Osteoblast (primary cell): ENCODE measurements around the gene BMAL2. TPM values are rescaled to one million over a fixed set of nuclear protein-coding genes. Genes with fewer than 3 reads are reported as not detected.

Experiments
- DNase-seq: peaks from one replicate; pipeline ENCODE4 v3.0.0; 2011; ENCODE audit warnings: low spot score, mixed read lengths; ENCODE audit not compliant: insufficient read length; ENCODE audit errors: missing footprints
- H2AFZ ChIP-seq: 2 replicates; pipeline ENCODE4 v1.6.0; 2011; ENCODE audit warnings: mild to moderate bottlenecking, low read length
- H3K27ac ChIP-seq: 2 replicates; pipeline ENCODE4 v1.5.1; 2011; ENCODE audit warnings: mild to moderate bottlenecking, low read depth, low read length, moderate library complexity
- H3K27me3 ChIP-seq: 2 replicates; pipeline ENCODE4 v1.6.0; 2012; ENCODE audit warnings: mild to moderate bottlenecking, control low read depth, inconsistent platforms, low read length, moderate library complexity; ENCODE audit not compliant: insufficient read depth
- H3K36me3 ChIP-seq: 2 replicates; pipeline ENCODE4 v1.5.1; 2011; ENCODE audit warnings: mild to moderate bottlenecking, low read length, control low read depth, moderate library complexity; ENCODE audit not compliant: insufficient read depth
- H3K4me1 ChIP-seq: 2 replicates; pipeline ENCODE4 v1.5.1; 2011; ENCODE audit warnings: mild to moderate bottlenecking, low read length, control low read depth, moderate library complexity; ENCODE audit not compliant: insufficient read depth
- H3K4me2 ChIP-seq: 2 replicates; pipeline ENCODE4 v1.6.0; 2011; ENCODE audit warnings: mild to moderate bottlenecking, low read length; ENCODE audit not compliant: insufficient read depth
- H3K4me3 ChIP-seq: fragments of 200-600 bp; sonication (generic); 3 replicates; pipeline ENCODE4 v1.5.1; 2012; ENCODE audit warnings: mild to moderate bottlenecking, low read length, inconsistent platforms; ENCODE audit not compliant: insufficient read depth
- H3K79me2 ChIP-seq: 2 replicates; pipeline ENCODE4 v1.6.0; 2012; ENCODE audit warnings: mild to moderate bottlenecking, low read length, control low read depth, inconsistent platforms; ENCODE audit not compliant: insufficient read depth
- H3K9me3 ChIP-seq: 2 replicates; pipeline ENCODE4 v1.5.1; 2011; ENCODE audit warnings: low read depth, low read length, control low read depth
- H4K20me1 ChIP-seq: 2 replicates; pipeline ENCODE4 v1.6.0; 2012; ENCODE audit warnings: mild to moderate bottlenecking, low read length, control low read depth; ENCODE audit not compliant: insufficient read depth
- total RNA-seq: library from RNA; depleted of rRNA; stranded (reverse); fragments of >200 nt; gene quantifications from 2 replicates; pipeline ENCODE4 v1.2.3, GENCODE V29; 2012
- TF ChIP-seq, protein P1 (sequence below): IDR thresholded peaks from 2 replicates; pipeline ENCODE4 v1.5.1; 2011; ENCODE audit warnings: mild to moderate bottlenecking, low read depth, low read length, moderate library complexity; ENCODE audit errors: extremely low read depth

Gene BMAL2
- total RNA-seq, 1 donor: 21.7 TPM

GRCh38 chr12:27338473-27338872 is 5.8 kb downstream of the BMAL2 start:
- Histone ChIP-seq H3K4me3 (no peak overlapping the region), H4K20me1 (no peaks in the 10 kb centered on the region), H3K27ac (no peak overlapping the region), H3K36me3 (no peaks in the 10 kb centered on the region), H3K4me1 (peaks cover 41% of the 10 kb centered on the region), H3K4me2 (no peak overlapping the region), H3K79me2 (peaks cover 83% of the 10 kb centered on the region), H3K9me3 (no peaks in the 10 kb centered on the region), H3K27me3 (no peaks in the 10 kb centered on the region), H2AFZ (no peak overlapping the region)
- TF ChIP-seq, protein P1, sequence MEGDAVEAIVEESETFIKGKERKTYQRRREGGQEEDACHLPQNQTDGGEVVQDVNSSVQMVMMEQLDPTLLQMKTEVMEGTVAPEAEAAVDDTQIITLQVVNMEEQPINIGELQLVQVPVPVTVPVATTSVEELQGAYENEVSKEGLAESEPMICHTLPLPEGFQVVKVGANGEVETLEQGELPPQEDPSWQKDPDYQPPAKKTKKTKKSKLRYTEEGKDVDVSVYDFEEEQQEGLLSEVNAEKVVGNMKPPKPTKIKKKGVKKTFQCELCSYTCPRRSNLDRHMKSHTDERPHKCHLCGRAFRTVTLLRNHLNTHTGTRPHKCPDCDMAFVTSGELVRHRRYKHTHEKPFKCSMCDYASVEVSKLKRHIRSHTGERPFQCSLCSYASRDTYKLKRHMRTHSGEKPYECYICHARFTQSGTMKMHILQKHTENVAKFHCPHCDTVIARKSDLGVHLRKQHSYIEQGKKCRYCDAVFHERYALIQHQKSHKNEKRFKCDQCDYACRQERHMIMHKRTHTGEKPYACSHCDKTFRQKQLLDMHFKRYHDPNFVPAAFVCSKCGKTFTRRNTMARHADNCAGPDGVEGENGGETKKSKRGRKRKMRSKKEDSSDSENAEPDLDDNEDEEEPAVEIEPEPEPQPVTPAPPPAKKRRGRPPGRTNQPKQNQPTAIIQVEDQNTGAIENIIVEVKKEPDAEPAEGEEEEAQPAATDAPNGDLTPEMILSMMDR: no peak
- no peak for DNase-seq

DNA sequence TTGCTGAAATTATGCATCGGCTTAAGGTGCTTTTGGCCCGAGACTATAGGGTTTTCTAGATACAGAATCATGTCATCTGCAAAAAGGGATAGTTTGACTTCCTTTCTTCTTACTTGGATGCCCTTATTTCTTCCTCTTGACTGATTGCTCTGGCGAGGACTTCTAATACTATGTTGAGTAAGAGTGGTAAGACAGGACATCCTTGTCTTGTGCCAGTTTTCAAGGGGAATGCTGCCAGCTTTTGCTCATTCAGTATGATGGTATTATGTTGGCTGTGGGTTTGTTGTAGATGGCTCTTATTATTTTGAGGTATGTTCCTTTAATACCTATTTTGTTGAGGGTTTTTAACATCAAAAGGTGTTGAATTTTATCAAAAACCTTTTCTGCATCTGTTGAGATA is 8.3 kb downstream of the BMAL2 start:
- no peak overlapping the region for H3K4me3 ChIP-seq
- no peak overlapping the region for H2AFZ ChIP-seq
- H3K27ac ChIP-seq: no peak overlapping the region
- H3K4me1 ChIP-seq: peaks cover 45% of the 10 kb centered on the region
- TF ChIP-seq, protein P1: no peak
- no peak overlapping the region for H3K4me2 ChIP-seq
- peaks cover 78% of the 10 kb centered on the region for H3K79me2 ChIP-seq
- no peak for DNase-seq
- no peaks in the 10 kb centered on the region for H3K9me3 ChIP-seq
- no peaks in the 10 kb centered on the region for H3K27me3 ChIP-seq
- no peaks in the 10 kb centered on the region for H4K20me1 ChIP-seq
- H3K36me3 ChIP-seq: no peaks in the 10 kb centered on the region

- no peaks in the 10 kb centered on the region for H4K20me1 ChIP-seq
- no peaks in the 10 kb centered on the region for H3K27me3 ChIP-seq
- H3K27ac ChIP-seq: peak overlapping the region; percentile 91
- peak overlapping the region; percentile 61 for H3K4me2 ChIP-seq
- H3K9me3 ChIP-seq: no peaks in the 10 kb centered on the region
- H3K4me3 ChIP-seq: peak overlapping the region; percentile 11
- H2AFZ ChIP-seq: peak overlapping the region; percentile 26
- TF ChIP-seq, protein P1: no peak
- H3K36me3 ChIP-seq: no peaks in the 10 kb centered on the region
- H3K4me1 ChIP-seq: peaks cover 45% of the 10 kb centered on the region
- peaks cover 80% of the 10 kb centered on the region for H3K79me2 ChIP-seq
- DNase-seq: no peak
These were observed 9.9 kb downstream of the BMAL2 start for GRCh38 chr12:27342536-27342935.

DNA sequence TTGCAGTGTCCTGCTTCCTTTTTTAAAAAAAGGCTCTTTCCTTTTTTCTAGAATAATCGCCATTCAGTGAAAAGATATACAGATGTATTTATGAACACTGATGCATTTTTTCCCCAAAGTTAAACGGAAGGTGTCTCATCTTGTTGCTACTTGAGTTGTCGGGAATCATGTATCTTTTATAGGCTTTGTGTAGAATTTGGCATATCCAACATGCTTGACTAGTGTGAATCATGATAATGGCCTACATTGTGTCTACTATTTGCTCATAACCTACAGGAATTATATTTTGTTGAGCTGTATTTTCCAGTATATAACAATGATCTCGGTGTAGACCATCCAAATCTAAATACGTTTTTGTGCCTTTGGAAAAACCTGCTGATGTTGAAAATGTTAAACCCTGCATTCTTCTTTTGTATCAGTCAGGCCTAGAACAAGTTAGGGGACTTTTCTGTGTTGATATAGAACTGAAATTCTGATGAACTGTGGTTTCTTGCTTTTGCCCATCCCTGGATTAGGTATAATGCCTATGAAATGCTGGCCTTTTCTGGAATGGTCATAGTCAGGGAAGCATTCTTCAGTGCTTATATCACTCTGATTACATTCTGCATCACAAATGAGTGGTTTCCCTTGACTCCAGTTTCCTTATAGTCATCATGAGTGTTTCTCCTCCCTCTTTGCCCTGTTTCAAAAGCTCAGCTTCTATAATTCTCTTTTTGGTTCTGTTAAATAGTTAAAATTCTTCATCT is 10.8 kb downstream of the BMAL2 start:
- peak overlapping the region; percentile 27 for H2AFZ ChIP-seq

More for the DNA sequence above, 10.8 kb downstream of the BMAL2 start:
- H3K27me3 ChIP-seq: no peaks in the 10 kb centered on the region
- peak overlapping the region; percentile 61 for H3K4me2 ChIP-seq
- H4K20me1 ChIP-seq: no peaks in the 10 kb centered on the region
- H3K36me3 ChIP-seq: no peaks in the 10 kb centered on the region
- H3K27ac ChIP-seq: peak overlapping the region; percentile 91
- H3K79me2 ChIP-seq: peaks cover 78% of the 10 kb centered on the region
- DNase-seq: peak; percentile 86
- TF ChIP-seq, protein P1: no peak
- peak overlapping the region; percentile 11 for H3K4me3 ChIP-seq
- peaks cover 45% of the 10 kb centered on the region for H3K4me1 ChIP-seq
- H3K9me3 ChIP-seq: no peaks in the 10 kb centered on the region
